VCaP (cell line): ENCODE measurements around the gene GPBAR1.

ENCODE experiments used
- H3K27ac ChIP-seq: fragments of 450-650 bp; 2 replicates; pipeline ENCODE4 v1.5.1; 2017
- CTCF ChIP-seq: fragments of 450-650 bp; conservative IDR thresholded peaks from 2 replicates; pipeline ENCODE4 v1.5.1; 2017; ENCODE audit warnings: mild to moderate bottlenecking, moderate library complexity

GPBAR1 gene

GRCh38 chr2:218282173-218282991 is 21.6 kb downstream of the GPBAR1 start:
- TF ChIP-seq CTCF, result no peak
- H3K27ac ChIP-seq, result peak overlapping the region; percentile 65

GRCh38 chr2:218284106-218284811 is 23.4 kb downstream of the GPBAR1 start:
- peak overlapping the region; percentile 58; the same call in 1 of the 2 replicates for H3K27ac ChIP-seq
- TF ChIP-seq CTCF, result no peak

GRCh38 chr2:218285604-218286003 is 24.8 kb downstream of the GPBAR1 start:
- no peak for TF ChIP-seq CTCF
- peak overlapping the region; percentile 58 for H3K27ac ChIP-seq

GRCh38 chr2:218286570-218287459 is 26.0 kb downstream of the GPBAR1 start:
- TF ChIP-seq CTCF, result no peak
- H3K27ac ChIP-seq, result peak overlapping the region; percentile 58; the same call in 1 of the 2 replicates

GRCh38 chr2:218289639-218290315 is 29.0 kb downstream of the GPBAR1 start:
- no peak for TF ChIP-seq CTCF
- no peak overlapping the region for H3K27ac ChIP-seq

GRCh38 chr2:218290316-218291261 is 29.8 kb downstream of the GPBAR1 start:
- no peak overlapping the region for H3K27ac ChIP-seq
- no peak for TF ChIP-seq CTCF
